ENCODE measurements around the gene PCDH10. TPM values are rescaled to one million over a fixed set of nuclear protein-coding genes. Genes with fewer than 3 reads are reported as not detected.
"Not testable (repeated sequence)": the region's sequence is repeated elsewhere in the genome, so short reads cannot be mapped to it uniquely, and the experiment has no call there.

The PCDH10 gene
- total and polyA plus RNA-seq, 8 donors: 0.06 to 9.4 (median 0.50) TPM; not detected in 3

- Histone ChIP-seq H3K27me3 (no peaks in the 10 kb centered on the region), H3K9me3 (peaks cover 0 to 5% (median 0%) of the 10 kb centered on the region in 4 donors), H3K4me1 (no peaks in the 10 kb centered on the region), H3K27ac (no peak overlapping the region), H3K36me3 (no peaks in the 10 kb centered on the region), H3K4me3 (no peak overlapping the region)
- WGBS, 5 donors: 76 to 86% (median 82%) methylated on average over 7 of the region's 7 CpGs
- TF ChIP-seq POLR2AphosphoS5 (IDR thresholded peaks at IDR 0.05) (no peak), EP300 (IDR thresholded peaks at IDR 0.05) (no peak), POLR2A (IDR thresholded peaks at IDR 0.05) (no peak), CTCF (IDR thresholded peaks at IDR 0.05) (no peak)
- DNase-seq: no peak
- intact Hi-C loops (cut with DNase I; ENCODE audit: low total_unique reads): no loop called here
These were observed 59.7 kb downstream of the PCDH10 start for GRCh38 chr4:133208694-133209285.

GRCh38 chr4:133233922-133234321, 84.8 kb downstream of the PCDH10 start:
- H3K27me3 ChIP-seq: no peaks in the 10 kb centered on the region
- no peak overlapping the region for H3K4me3 ChIP-seq
- intact Hi-C loops (cut with DNase I; ENCODE audit: low total_unique reads): no loop called here
- H3K9me3 ChIP-seq: peaks cover 0 to 12% (median 6%) of the 10 kb centered on the region in 4 donors
- H3K4me1 ChIP-seq: no peaks in the 10 kb centered on the region
- TF ChIP-seq POLR2A (IDR thresholded peaks at IDR 0.05) (no peak), EP300 (IDR thresholded peaks at IDR 0.05) (no peak)
- no peaks in the 10 kb centered on the region for H3K36me3 ChIP-seq
- DNase-seq: no peak
- H3K27ac ChIP-seq: no peak overlapping the region
- WGBS, 5 donors: 87 to 93% (median 90%) methylated on average over 5 to 6 of the region's 6 CpGs

- H3K27ac ChIP-seq; H3K27me3 ChIP-seq; DNase-seq; intact Hi-C loops (cut with DNase I; ENCODE audit: low total_unique reads); H3K4me1 ChIP-seq; H3K36me3 ChIP-seq; H3K4me3 ChIP-seq; H3K9me3 ChIP-seq: not testable (repeated sequence)
- WGBS, 5 donors: 63 to 93% (median 88%) methylated on average over 6 to 30 of the region's 30 CpGs
These were observed 91.4 kb downstream of the PCDH10 start for GRCh38 chr4:133240451-133240850.
